ENCODE data around the gene AP3D1. TPM values are rescaled to one million over a fixed set of nuclear protein-coding genes. Genes with fewer than 3 reads are reported as not detected.

AP3D1 gene
- total and polyA plus RNA-seq, 3 donors from 2014 or later, result 134 to 204 (median 201) TPM

DNA sequence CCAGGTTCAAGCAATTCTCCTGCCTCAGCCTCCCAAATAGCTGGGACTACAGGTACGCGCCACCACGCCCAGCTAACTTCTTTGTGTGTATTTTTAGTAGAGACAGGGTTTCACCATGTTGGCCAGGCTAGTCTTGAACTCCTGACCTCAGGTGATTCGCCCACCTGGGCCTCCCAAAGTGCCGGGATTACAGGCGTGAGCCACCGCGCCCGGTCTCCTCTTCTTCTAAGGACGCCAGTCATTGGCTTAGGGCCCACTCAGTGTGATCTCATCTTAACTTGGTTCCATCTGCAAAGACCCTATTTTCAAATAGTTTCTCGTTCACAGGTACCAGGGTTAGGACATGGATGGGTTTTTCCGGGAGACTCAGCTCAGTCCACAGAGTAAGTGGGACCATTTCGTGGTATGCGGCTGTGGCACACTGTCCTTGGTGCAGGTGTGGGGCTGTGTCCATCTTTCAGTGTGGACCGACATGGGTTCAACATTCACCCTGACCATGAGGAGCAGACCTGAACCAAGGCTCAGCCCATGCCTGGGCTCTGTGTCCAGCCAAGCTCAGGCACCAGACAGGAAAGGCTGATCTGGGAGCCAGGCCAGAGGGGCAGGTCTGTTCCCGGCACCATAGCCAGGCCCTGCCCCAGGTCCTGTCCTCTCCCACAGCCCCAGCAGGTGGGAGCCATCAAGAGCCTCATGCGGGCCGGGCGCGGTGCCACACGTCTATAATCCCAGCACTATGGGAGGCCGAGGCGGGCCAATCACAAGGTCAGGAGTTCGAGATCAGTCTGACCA is 97.6 kb downstream of the AP3D1 start:
- Histone ChIP-seq H3K27ac (peak overlapping the region; percentile 19 to 71), H3K27me3 (no peaks in the 10 kb centered on the region), H3K36me3 (ENCODE audit: low read depth, missing control alignments) (no peaks in the 10 kb centered on the region), H3K4me1 (peaks cover 34% of the 10 kb centered on the region), H3K9me3 (no peaks in the 10 kb centered on the region), H3K4me3 (no peak overlapping the region)
- peak; percentile 88 for DNase-seq
- intact Hi-C loops (cut with DNase I; ENCODE audit: low total_unique reads), result no loop called here
- WGBS, 2 donors, result 61 to 80% methylated on average over 13 to 24 of the region's 24 CpGs
- TF ChIP-seq, protein P1, sequence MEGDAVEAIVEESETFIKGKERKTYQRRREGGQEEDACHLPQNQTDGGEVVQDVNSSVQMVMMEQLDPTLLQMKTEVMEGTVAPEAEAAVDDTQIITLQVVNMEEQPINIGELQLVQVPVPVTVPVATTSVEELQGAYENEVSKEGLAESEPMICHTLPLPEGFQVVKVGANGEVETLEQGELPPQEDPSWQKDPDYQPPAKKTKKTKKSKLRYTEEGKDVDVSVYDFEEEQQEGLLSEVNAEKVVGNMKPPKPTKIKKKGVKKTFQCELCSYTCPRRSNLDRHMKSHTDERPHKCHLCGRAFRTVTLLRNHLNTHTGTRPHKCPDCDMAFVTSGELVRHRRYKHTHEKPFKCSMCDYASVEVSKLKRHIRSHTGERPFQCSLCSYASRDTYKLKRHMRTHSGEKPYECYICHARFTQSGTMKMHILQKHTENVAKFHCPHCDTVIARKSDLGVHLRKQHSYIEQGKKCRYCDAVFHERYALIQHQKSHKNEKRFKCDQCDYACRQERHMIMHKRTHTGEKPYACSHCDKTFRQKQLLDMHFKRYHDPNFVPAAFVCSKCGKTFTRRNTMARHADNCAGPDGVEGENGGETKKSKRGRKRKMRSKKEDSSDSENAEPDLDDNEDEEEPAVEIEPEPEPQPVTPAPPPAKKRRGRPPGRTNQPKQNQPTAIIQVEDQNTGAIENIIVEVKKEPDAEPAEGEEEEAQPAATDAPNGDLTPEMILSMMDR (IDR thresholded peaks at IDR 0.05), result no peak

DNA sequence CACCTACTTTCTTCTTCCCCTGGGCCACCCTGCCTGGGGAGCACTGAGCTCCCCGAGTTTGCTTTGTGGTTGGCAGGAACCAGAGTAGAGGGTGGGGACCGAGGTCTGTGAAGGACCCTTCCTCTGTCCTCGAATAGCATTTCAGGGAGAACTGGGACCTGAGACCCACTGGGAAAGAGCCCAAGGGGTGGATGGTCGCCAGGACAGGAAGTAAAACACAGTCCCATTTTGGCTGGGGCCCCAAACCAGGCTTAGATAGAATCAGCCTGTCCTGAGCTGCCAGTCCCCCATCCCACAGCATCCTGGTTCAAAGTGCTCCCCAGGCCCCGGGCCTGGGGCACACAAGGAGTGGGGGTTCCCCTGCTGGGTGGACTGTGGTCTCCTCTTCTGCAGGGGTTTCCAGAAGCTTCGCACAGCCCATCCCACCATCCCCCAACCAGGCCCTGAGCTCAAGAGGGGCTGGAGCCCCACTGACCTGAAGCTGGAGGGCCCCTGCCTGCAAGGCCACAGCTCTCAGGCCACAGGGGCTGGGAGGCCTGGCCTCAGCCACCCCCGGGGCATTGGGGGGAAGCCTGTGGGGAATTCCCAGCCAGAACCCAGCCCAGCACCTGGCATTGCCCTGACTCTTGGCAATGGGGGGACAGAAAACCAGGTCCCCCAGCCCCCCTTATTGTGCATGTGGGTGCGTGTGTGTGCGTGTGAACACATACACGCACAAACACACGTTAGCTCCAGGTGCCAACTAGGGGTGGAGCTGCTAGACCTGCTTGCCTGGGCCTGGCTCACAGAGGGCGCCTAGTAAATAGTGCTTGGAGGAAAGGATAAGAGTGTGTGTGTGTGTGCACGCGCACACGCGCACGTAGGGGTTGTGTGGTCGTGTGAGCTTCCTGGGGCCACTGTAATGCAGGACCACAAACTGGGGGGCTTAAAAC is 99.3 kb downstream of the AP3D1 start:
- intact Hi-C loops (cut with DNase I; ENCODE audit: low total_unique reads), result no loop called here
- H3K36me3 ChIP-seq (ENCODE audit: low read depth, missing control alignments), result no peaks in the 10 kb centered on the region
- H3K4me3 ChIP-seq, result peak overlapping the region in 1 of 2 donors; percentile 37
- DNase-seq, result no peak
- 55 to 70% methylated on average over 14 to 18 of the region's 18 CpGs for WGBS, 2 donors
- H3K27me3 ChIP-seq, result no peaks in the 10 kb centered on the region
- peak overlapping the region; percentile 92 to 98 for H3K27ac ChIP-seq
- TF ChIP-seq, protein P1 (IDR thresholded peaks at IDR 0.05), result no peak
- no peak for TF ChIP-seq POLR2A (IDR thresholded peaks at IDR 0.05)
- H3K9me3 ChIP-seq, result no peaks in the 10 kb centered on the region
- H3K4me1 ChIP-seq, result peaks cover 49% of the 10 kb centered on the region

DNA sequence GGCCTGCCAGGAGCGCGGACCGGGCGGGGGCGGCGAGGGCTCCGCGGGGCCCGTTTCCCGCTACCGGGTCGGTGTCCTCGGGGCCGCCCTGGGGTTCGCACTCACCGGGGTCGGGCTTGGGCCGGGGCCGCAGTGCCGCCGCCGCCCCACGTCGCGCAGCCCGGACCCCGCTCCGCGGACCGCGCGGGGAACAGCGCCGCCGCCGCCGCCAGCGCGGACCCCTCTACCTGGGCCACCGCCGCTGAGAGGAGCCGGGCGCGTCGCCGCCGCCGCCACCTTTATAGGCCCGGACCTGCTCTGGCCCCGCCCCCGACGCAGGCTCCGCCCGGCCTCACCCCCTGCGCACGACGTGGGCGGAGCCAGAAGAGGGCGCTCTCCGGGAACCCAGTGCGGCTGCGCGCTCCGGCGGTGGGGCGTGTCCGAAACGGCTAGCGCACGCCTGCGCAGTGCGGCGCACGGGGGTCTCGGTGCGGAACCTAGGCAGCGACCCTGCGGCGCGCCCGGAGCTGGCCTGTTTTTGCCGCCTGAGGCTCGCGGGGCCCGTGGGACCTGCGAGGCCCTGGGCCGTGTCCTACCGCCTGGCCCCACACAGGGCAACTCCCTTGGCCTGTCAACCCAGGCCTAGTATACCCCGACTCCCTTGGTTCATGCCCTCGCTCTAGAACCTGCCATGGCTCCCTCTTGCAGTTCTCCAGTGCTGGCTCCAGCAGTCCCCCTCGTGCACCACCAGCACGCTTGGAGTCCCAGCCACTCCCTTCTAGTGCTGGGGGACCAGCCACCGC is 100.2 kb downstream of the AP3D1 start, which contains the start of gene MKNK2:
Gene MKNK2 (minus strand): TSS at position 254 of the 782 bp plus-strand sequence. CDS start 393 bp downstream, outside the sequence.
- H3K9me3 ChIP-seq, result no peaks in the 10 kb centered on the region
- peaks cover 46% of the 10 kb centered on the region for H3K4me1 ChIP-seq
- DNase-seq, result peak; percentile 95
- WGBS, 2 donors, result 2% methylated on average over 73 of the region's 93 CpGs; no CpG with 5 or more reads in 1 of the 2 donors
- intact Hi-C loops (cut with DNase I; ENCODE audit: low total_unique reads), result no loop called here
- peak within 1 kb of the TSS; percentile 86 to 91 for H3K4me3 ChIP-seq
- TF ChIP-seq, protein P1 (IDR thresholded peaks at IDR 0.05), result peak; percentile 62 to 72 (median 67)
- TF ChIP-seq POLR2A (IDR thresholded peaks at IDR 0.05), result peak; percentile 83
- H3K27me3 ChIP-seq, result no peaks in the 10 kb centered on the region
- peak within 1 kb of the TSS; percentile 92 to 98 for H3K27ac ChIP-seq
- no peaks in the 10 kb centered on the region for H3K36me3 ChIP-seq (ENCODE audit: low read depth, missing control alignments)

Other genes starting within 250 kb of the AP3D1 start
- 10 to 100 TPM; 10.6 to 16.7 TPM for gene ADAT3, start 246.2 kb downstream of the AP3D1 start, total RNA-seq
- gene ADAT3, start 246.2 kb downstream of the AP3D1 start, polyA plus RNA-seq (ENCODE audit: insufficient read depth, low read depth, low replicate concordance), result 1.1 TPM
- 100 to 1,000 TPM in 1 of 2 donors, 10 to 100 TPM in 1; 80.1 to 108 TPM for gene SCAMP4, start 246.2 kb downstream of the AP3D1 start, total RNA-seq
- gene SCAMP4, start 246.2 kb downstream of the AP3D1 start, polyA plus RNA-seq (ENCODE audit: insufficient read depth, low read depth, low replicate concordance), result 50.1 TPM
- gene CSNK1G2, start 210.4 kb downstream of the AP3D1 start, total RNA-seq, result 100 to 1,000 TPM; 159 to 287 TPM
- 178 TPM for gene CSNK1G2, start 210.4 kb downstream of the AP3D1 start, polyA plus RNA-seq (ENCODE audit: insufficient read depth, low read depth, low replicate concordance)
- gene BTBD2, start 135.9 kb downstream of the AP3D1 start, total RNA-seq, result 100 to 1,000 TPM in 1 of 2 donors, 10 to 100 TPM in 1; 61.1 to 117 TPM
- 43.2 TPM for gene BTBD2, start 135.9 kb downstream of the AP3D1 start, polyA plus RNA-seq (ENCODE audit: insufficient read depth, low read depth, low replicate concordance)
- 100 to 1,000 TPM in 1 of 2 donors, 10 to 100 TPM in 1; 93.0 to 103 TPM for gene MKNK2, start 100.3 kb downstream of the AP3D1 start, total RNA-seq
- gene MKNK2, start 100.3 kb downstream of the AP3D1 start, polyA plus RNA-seq (ENCODE audit: insufficient read depth, low read depth, low replicate concordance), result 76.5 TPM
- 10 to 100 TPM; 22.8 to 31.6 TPM for gene MOB3A, start 55.2 kb downstream of the AP3D1 start, total RNA-seq
- 17.8 TPM for gene MOB3A, start 55.2 kb downstream of the AP3D1 start, polyA plus RNA-seq (ENCODE audit: insufficient read depth, low read depth, low replicate concordance)
- 100 to 1,000 TPM; 208 to 276 TPM for gene IZUMO4, start 54.7 kb downstream of the AP3D1 start, total RNA-seq
- gene IZUMO4, start 54.7 kb downstream of the AP3D1 start, polyA plus RNA-seq (ENCODE audit: insufficient read depth, low read depth, low replicate concordance), result 796 TPM
- gene DOT1L, start 12.4 kb upstream of the AP3D1 start, total RNA-seq, result 100 to 1,000 TPM; 128 to 147 TPM
- gene DOT1L, start 12.4 kb upstream of the AP3D1 start, polyA plus RNA-seq (ENCODE audit: insufficient read depth, low read depth, low replicate concordance), result 183 TPM
- gene PLEKHJ1, start 84.8 kb upstream of the AP3D1 start, total RNA-seq, result 100 to 1,000 TPM; 126 to 153 TPM
- 111 TPM for gene PLEKHJ1, start 84.8 kb upstream of the AP3D1 start, polyA plus RNA-seq (ENCODE audit: insufficient read depth, low read depth, low replicate concordance)
- 100 to 1,000 TPM; 102 to 122 TPM for gene SF3A2, start 85.3 kb upstream of the AP3D1 start, total RNA-seq
- 117 TPM for gene SF3A2, start 85.3 kb upstream of the AP3D1 start, polyA plus RNA-seq (ENCODE audit: insufficient read depth, low read depth, low replicate concordance)
- gene AMH, start 97.8 kb upstream of the AP3D1 start, total RNA-seq, result 100 to 1,000 TPM; 180 to 268 TPM
- gene AMH, start 97.8 kb upstream of the AP3D1 start, polyA plus RNA-seq (ENCODE audit: insufficient read depth, low read depth, low replicate concordance), result 50.8 TPM
- gene JSRP1, start 104.9 kb upstream of the AP3D1 start, total RNA-seq, result 1 to 10 TPM; 2.2 to 2.6 TPM
- 4.6 TPM for gene JSRP1, start 104.9 kb upstream of the AP3D1 start, polyA plus RNA-seq (ENCODE audit: insufficient read depth, low read depth, low replicate concordance)
- gene PEAK3, start 130.6 kb upstream of the AP3D1 start, total RNA-seq, result under 1 TPM; 0.37 to 0.55 TPM
- gene PEAK3, start 130.6 kb upstream of the AP3D1 start, polyA plus RNA-seq (ENCODE audit: insufficient read depth, low read depth, low replicate concordance), result 0.16 TPM
- gene LINGO3, start 156.6 kb upstream of the AP3D1 start, total RNA-seq, result 1 to 10 TPM; 2.1 to 3.5 TPM
- gene LINGO3, start 156.6 kb upstream of the AP3D1 start, polyA plus RNA-seq (ENCODE audit: insufficient read depth, low read depth, low replicate concordance), result 0.45 TPM
- 100 to 1,000 TPM; 163 to 179 TPM for gene LSM7, start 177.0 kb upstream of the AP3D1 start, total RNA-seq
- gene LSM7, start 177.0 kb upstream of the AP3D1 start, polyA plus RNA-seq (ENCODE audit: insufficient read depth, low read depth, low replicate concordance), result 80.7 TPM
- 100 to 1,000 TPM; 158 to 215 TPM for gene SPPL2B, start 177.1 kb upstream of the AP3D1 start, total RNA-seq
- 132 TPM for gene SPPL2B, start 177.1 kb upstream of the AP3D1 start, polyA plus RNA-seq (ENCODE audit: insufficient read depth, low read depth, low replicate concordance)
- gene TMPRSS9, start 208.7 kb upstream of the AP3D1 start, total RNA-seq, result 1 to 10 TPM; 8.4 to 9.8 TPM
- gene TMPRSS9, start 208.7 kb upstream of the AP3D1 start, polyA plus RNA-seq (ENCODE audit: insufficient read depth, low read depth, low replicate concordance), result 3.5 TPM